Measurements from ENCODE around the gene MOV10L1. TPM values are rescaled to one million over a fixed set of nuclear protein-coding genes. Genes with fewer than 3 reads are reported as not detected.

Gene MOV10L1
- total RNA-seq, 1 experiment from 2014 or later: 0.26 TPM

DNA sequence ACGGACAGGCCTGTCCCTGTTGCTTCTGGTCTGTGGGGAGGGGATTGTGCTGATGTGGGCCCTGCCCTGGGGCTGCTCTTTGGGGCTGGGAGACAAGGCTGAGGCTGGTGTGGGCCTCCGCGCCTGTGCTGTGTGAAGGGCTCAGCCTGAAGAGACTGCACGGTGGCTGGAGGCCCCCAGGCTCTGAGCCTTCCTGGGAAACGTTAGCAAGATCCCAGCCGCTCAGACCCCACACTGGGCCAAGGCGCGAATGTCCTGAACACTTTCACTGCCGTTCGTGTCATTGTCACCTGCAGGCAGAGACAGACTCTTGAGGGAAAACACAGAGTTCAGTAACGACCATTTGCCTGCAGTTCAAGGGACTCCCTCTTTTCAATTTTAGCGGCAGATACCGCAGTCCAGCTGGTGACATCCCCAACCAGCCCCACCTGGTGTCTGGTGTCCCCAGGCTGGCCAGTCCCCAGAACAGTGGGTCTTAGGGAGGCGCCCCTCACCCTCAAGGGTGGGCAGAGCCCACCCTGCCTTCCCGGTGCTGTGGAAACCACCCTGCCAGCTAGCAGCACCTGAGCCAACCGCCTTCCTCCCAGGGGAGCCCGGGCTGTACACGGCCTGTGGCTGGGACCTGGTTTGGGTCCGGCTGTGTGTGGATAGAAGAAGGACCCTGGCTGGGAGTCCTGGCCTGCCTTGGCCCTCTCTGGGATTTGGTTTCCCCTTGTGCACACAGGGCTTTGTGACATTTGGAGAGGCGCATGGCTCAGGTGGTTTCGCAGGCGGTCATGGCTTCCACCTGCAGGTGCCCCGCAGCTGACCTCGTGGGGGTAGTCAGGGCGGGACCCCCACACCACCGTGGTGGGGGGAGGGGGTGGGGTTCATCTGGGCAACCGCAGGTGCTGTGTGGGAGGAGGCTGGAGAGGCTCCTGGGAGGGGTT lies 86.4 kb downstream of the MOV10L1 start:
- BruUV-seq (replicated peaks): no TSS peak
- H2AFZ ChIP-seq (ENCODE audit: low read length): no peak overlapping the region
- ATAC-seq (no peak), DNase-seq (no peak)
- TF ChIP-seq, protein P1, sequence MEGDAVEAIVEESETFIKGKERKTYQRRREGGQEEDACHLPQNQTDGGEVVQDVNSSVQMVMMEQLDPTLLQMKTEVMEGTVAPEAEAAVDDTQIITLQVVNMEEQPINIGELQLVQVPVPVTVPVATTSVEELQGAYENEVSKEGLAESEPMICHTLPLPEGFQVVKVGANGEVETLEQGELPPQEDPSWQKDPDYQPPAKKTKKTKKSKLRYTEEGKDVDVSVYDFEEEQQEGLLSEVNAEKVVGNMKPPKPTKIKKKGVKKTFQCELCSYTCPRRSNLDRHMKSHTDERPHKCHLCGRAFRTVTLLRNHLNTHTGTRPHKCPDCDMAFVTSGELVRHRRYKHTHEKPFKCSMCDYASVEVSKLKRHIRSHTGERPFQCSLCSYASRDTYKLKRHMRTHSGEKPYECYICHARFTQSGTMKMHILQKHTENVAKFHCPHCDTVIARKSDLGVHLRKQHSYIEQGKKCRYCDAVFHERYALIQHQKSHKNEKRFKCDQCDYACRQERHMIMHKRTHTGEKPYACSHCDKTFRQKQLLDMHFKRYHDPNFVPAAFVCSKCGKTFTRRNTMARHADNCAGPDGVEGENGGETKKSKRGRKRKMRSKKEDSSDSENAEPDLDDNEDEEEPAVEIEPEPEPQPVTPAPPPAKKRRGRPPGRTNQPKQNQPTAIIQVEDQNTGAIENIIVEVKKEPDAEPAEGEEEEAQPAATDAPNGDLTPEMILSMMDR (conservative IDR thresholded peaks at IDR 0.05; ENCODE audit: low read depth, low read length): no peak
- no peak for TF ChIP-seq EZH2phosphoT487 (IDR thresholded peaks at IDR 0.05; ENCODE audit: borderline replicate concordance, low read length)
- no peak for TF ChIP-seq EZH2 (IDR thresholded peaks at IDR 0.05; ENCODE audit: low read length, unreplicated experiment)
- no peaks in the 10 kb centered on the region for H3F3A ChIP-seq (ENCODE audit: low read length, unreplicated experiment)
- ChIA-PET POLR2A (ENCODE audit: unreplicated experiment) (no interaction called here), CTCF (no interaction called here)
- H3K9me3 ChIP-seq (ENCODE audit: low read length): no peaks in the 10 kb centered on the region
- H3K27me3 ChIP-seq (ENCODE audit: low read length): no peaks in the 10 kb centered on the region
- no peak overlapping the region for H3K27ac ChIP-seq (ENCODE audit: low read length)
- no peak overlapping the region for H3K4me2 ChIP-seq (ENCODE audit: low read length)
- intact Hi-C loops (cut with micrococcal nuclease): no loop called here
- no peaks in the 10 kb centered on the region; the same call in 1 of the 2 replicates for H3K79me2 ChIP-seq (ENCODE audit: low read length)
- H3K4me1 ChIP-seq (ENCODE audit: insufficient read depth, low read length): no peaks in the 10 kb centered on the region
- no peak overlapping the region for H3K9ac ChIP-seq (ENCODE audit: low read length)
- H4K20me1 ChIP-seq (ENCODE audit: low read length): no peaks in the 10 kb centered on the region
- no peaks in the 10 kb centered on the region for H3K36me3 ChIP-seq (ENCODE audit: low read depth, low read length)
- no peaks in the 10 kb centered on the region for H3K9me2 ChIP-seq (replicated peaks; ENCODE audit: low read length)
- no peak overlapping the region for H3K4me3 ChIP-seq (ENCODE audit: low read length)

DNA sequence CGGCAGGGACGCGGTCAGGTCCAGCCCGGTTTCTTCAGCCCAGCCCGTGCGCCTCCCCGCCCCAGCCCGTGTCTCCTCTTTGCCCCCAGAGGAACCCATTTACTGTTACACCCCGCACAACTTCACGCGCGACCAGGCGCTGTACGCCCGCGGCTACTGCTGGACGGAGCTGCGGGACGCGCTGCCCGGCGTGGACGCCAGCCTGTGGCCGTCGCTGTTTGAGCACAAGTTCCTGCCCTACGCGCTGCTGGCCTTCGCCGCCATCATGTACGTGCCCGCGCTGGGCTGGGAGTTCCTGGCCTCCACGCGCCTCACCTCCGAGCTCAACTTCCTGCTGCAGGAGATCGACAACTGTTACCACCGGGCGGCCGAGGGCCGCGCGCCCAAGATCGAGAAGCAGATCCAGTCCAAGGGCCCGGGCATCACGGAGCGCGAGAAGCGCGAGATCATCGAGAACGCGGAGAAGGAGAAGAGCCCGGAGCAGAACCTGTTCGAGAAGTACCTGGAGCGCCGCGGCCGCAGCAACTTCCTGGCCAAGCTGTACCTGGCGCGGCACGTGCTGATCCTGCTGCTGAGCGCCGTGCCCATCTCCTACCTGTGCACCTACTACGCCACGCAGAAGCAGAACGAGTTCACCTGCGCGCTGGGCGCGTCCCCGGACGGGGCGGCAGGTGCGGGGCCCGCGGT lies 87.2 kb downstream of the MOV10L1 start:
- Histone ChIP-seq H3K36me3 (ENCODE audit: low read depth, low read length) (no peaks in the 10 kb centered on the region), H3K79me2 (ENCODE audit: low read length) (no peaks in the 10 kb centered on the region), H3F3A (ENCODE audit: low read length, unreplicated experiment) (no peaks in the 10 kb centered on the region), H4K20me1 (ENCODE audit: low read length) (no peaks in the 10 kb centered on the region), H3K4me2 (ENCODE audit: low read length) (no peak overlapping the region), H3K9me3 (ENCODE audit: low read length) (no peaks in the 10 kb centered on the region), H3K9ac (ENCODE audit: low read length) (no peak overlapping the region), H3K4me1 (ENCODE audit: insufficient read depth, low read length) (no peaks in the 10 kb centered on the region), H2AFZ (ENCODE audit: low read length) (no peak overlapping the region), H3K4me3 (ENCODE audit: low read length) (no peak overlapping the region), H3K9me2 (replicated peaks; ENCODE audit: low read length) (no peaks in the 10 kb centered on the region), H3K27ac (ENCODE audit: low read length) (no peak overlapping the region), H3K27me3 (ENCODE audit: low read length) (no peaks in the 10 kb centered on the region)
- CTCF ChIA-PET: no interaction called here
- no peak for DNase-seq
- ATAC-seq: no peak
- TF ChIP-seq EZH2 (IDR thresholded peaks at IDR 0.05; ENCODE audit: low read length, unreplicated experiment) (no peak), EZH2phosphoT487 (IDR thresholded peaks at IDR 0.05; ENCODE audit: borderline replicate concordance, low read length) (no peak)
- TF ChIP-seq, protein P1 (conservative IDR thresholded peaks at IDR 0.05; ENCODE audit: low read depth, low read length): no peak
- POLR2A ChIA-PET (ENCODE audit: unreplicated experiment): no interaction called here
- intact Hi-C loops (cut with micrococcal nuclease): no loop called here
- no TSS peak for BruUV-seq (replicated peaks)
